K562 (cell line): ENCODE data around the gene TMEM147. TPM values are rescaled to one million over a fixed set of nuclear protein-coding genes. Genes with fewer than 3 reads are reported as not detected.

Source experiments
- ATAC-seq: fragments of 200-7000 bp; cut with Tn5 transposase; 3 replicates; pipeline ENCODE4 v1.9.1; 2020; ENCODE audit warnings: moderate library complexity
- BruUV-seq: library from RNA; stranded (reverse); fragments of 400-500 nt; replicated peaks from 2 replicates; lab custom pipeline; 2021; lab: Mats Ljungman, UMichigan
- CTCF ChIA-PET: fragments of 300-600 bp; formaldehyde crosslinking; extraction: SDS; loops from one replicate; lab custom pipeline; 2021; ENCODE audit warnings: low intra/inter-chr PET ratio; lab: Yijun Ruan, JAX
- POLR2A ChIA-PET: fragments of 300-600, 350-650 bp; sonication (Branson Sonifier 250); formaldehyde crosslinking; extraction: SDS; loops from one replicate; lab custom pipeline; 2021; ENCODE audit warnings: antibody characterized with exemption, inconsistent platforms; lab: Yijun Ruan, JAX
- DNase-seq, 4 experiments: peaks; one replicate each; pipeline versions ENCODE4 v3.0.0 to v3.0.0-alpha.2; 2011 to 2018; ENCODE audit warnings: low spot score in 3 of 4, mixed read lengths in 3 of 4; ENCODE audit errors: extremely low read depth in 1 of 4
- FAIRE-seq: peaks from 2 replicates; lab custom pipeline; 2011; peaks lifted over from hg19 to GRCh38; lab: Jason Lieb, UNC
- H2AFZ ChIP-seq: 2 replicates; pipeline ENCODE4 v1.6.0; 2011; ENCODE audit warnings: low read depth, low read length, control low read depth, inconsistent platforms
- H3K27ac ChIP-seq: fragments of 200-600 bp; 3 replicates; pipeline ENCODE4 v1.8.0; 2011; ENCODE audit warnings: low read depth, mild to moderate bottlenecking, control low read depth, inconsistent platforms, low read length, moderate library complexity, mixed read lengths; ENCODE audit errors: extremely low read depth
- H3K27me3 ChIP-seq, 2 experiments: fragments of 300-600 bp in 1 of 2; 2 replicates in 1 of 2; 3 replicates in 1 of 2; pipeline versions ENCODE4 v1.6.0 to v1.8.0; 2011; ENCODE audit warnings: inconsistent platforms in 2 of 2, low read length in 2 of 2, mild to moderate bottlenecking in 1 of 2, mixed read lengths in 1 of 2, moderate library complexity in 1 of 2; ENCODE audit not compliant: control insufficient read depth in 2 of 2, insufficient read depth in 2 of 2
- H3K36me3 ChIP-seq: fragments of 300-600 bp; 3 replicates; pipeline ENCODE4 v1.8.0; 2011; ENCODE audit warnings: mild to moderate bottlenecking, low read length, inconsistent platforms; ENCODE audit not compliant: control insufficient read depth, insufficient read depth
- H3K4me1 ChIP-seq, 2 experiments: fragments of 200-600 bp in 1 of 2; replicated peaks in 1 of 2; 2 replicates in 1 of 2; 3 replicates in 1 of 2; pipeline versions ENCODE4 v1.5.1 to v1.8.0; 2011; ENCODE audit warnings: inconsistent platforms in 2 of 2, low read length in 2 of 2, mild to moderate bottlenecking in 1 of 2, mixed read lengths in 1 of 2, moderate library complexity in 1 of 2; ENCODE audit not compliant: control insufficient read depth in 2 of 2, insufficient read depth in 2 of 2
- H3K4me2 ChIP-seq: 2 replicates; pipeline ENCODE4 v1.6.1; 2011; ENCODE audit warnings: low read length, control low read depth, inconsistent platforms, mixed read lengths; ENCODE audit not compliant: insufficient read depth
- H3K4me3 ChIP-seq: fragments of 200-600 bp; sonication (generic), shearing (Covaris generic); 2 replicates; pipeline ENCODE4 v1.5.1; 2016; ENCODE audit warnings: control low read depth, inconsistent platforms
- H3K79me2 ChIP-seq: fragments of 200-600 bp; 3 replicates; pipeline ENCODE4 v1.8.0; 2011; ENCODE audit warnings: low read length, inconsistent platforms; ENCODE audit not compliant: control insufficient read depth, insufficient read depth
- H3K9ac ChIP-seq, 2 experiments: 2 replicates each; pipeline versions ENCODE4 v1.6.0 to v1.6.1; 2011; ENCODE audit warnings: low read depth in 2 of 2, low read length in 2 of 2, control low read depth in 1 of 2, inconsistent platforms in 1 of 2, mild to moderate bottlenecking in 1 of 2, mixed read lengths in 1 of 2; ENCODE audit not compliant: insufficient read depth in 1 of 2
- H3K9me1 ChIP-seq: one replicate; pipeline ENCODE4 v1.6.0; 2011; ENCODE audit warnings: inconsistent platforms, mild to moderate bottlenecking, low read length, moderate library complexity; ENCODE audit not compliant: control insufficient read depth, insufficient read depth
- H3K9me3 ChIP-seq: replicated peaks from 2 replicates; pipeline ENCODE4 v1.5.1; 2011; ENCODE audit warnings: low read depth, low read length, inconsistent platforms; ENCODE audit not compliant: control insufficient read depth, insufficient read depth
- H4K20me1 ChIP-seq: replicated peaks from 2 replicates; pipeline ENCODE4 v1.6.1; 2011; ENCODE audit warnings: low read length, inconsistent platforms, mixed read lengths; ENCODE audit not compliant: control insufficient read depth, insufficient read depth
- ILK ChIP-seq: fragments of 450-650 bp; IDR thresholded peaks from 2 replicates; pipeline ENCODE4 v1.6.1; 2016; ENCODE audit warnings: missing genetic modification characterization, low read depth, mild to moderate bottlenecking, missing compliant biosample characterization, moderate library complexity, borderline replicate concordance
- KLF16 ChIP-seq: IDR thresholded peaks from 2 replicates; pipeline ENCODE4 v1.6.1; 2016; ENCODE audit warnings: antibody characterized with exemption
- LARP7 ChIP-seq: fragments of 450-650 bp; IDR thresholded peaks from 2 replicates; pipeline ENCODE4 v1.6.1; 2016
- NELFE ChIP-seq: IDR thresholded peaks from 2 replicates; pipeline ENCODE4 v1.6.1; 2011; ENCODE audit warnings: mild to moderate bottlenecking; ENCODE audit not compliant: insufficient read depth, insufficient read length
- PCBP1 ChIP-seq: fragments of 200-400 bp; formaldehyde crosslinking; IDR thresholded peaks from 2 replicates; pipeline ENCODE4 v1.6.1; 2018; ENCODE audit warnings: mild to moderate bottlenecking, low read depth, low read length; ENCODE audit not compliant: poor library complexity, severe bottlenecking
- ZC3H8 ChIP-seq: fragments of 450-650 bp; IDR thresholded peaks from 2 replicates; pipeline ENCODE4 v1.6.1; 2017
- ZFP36 ChIP-seq: fragments of 150-350 bp; IDR thresholded peaks from 2 replicates; pipeline ENCODE4 v1.6.1; 2018; ENCODE audit warnings: low read length, low read depth; ENCODE audit not compliant: partially characterized antibody
- WGBS: fragments of 100-300 bp; shearing (Covaris generic); methylation state at CpG from one replicate; pipeline ENCODE4 v1.1.6; 2016; ENCODE audit warnings: low coverage, mixed read lengths; ENCODE audit not compliant: insufficient coverage; ENCODE audit errors: missing lambda C conversion rate; 5-methylcytosine and 5-hydroxymethylcytosine counted together
- in situ Hi-C: fragments of 300-500 bp; cut with MboI; formaldehyde crosslinking; loops from 4 replicates; pipeline ENCODE4 v1.15.0; 2018; ENCODE audit warnings: inconsistent platforms, mixed read lengths
- intact Hi-C: fragments of 100-400 bp; cut with micrococcal nuclease; formaldehyde crosslinking; loops from 2 replicates; pipeline ENCODE4 v1.14.2; 2022
- polyA plus RNA-seq, 8 experiments: library from polyadenylated mRNA; depleted of rRNA in 4 of 8; stranded (reverse) in 5 of 8; unstranded in 3 of 8; fragments of >200 nt; fragmentation: Nextera tagmentation in 2 of 8; fragmentation: Illumina TruSeq in 1 of 8; extraction: Ambion mirVana in 2 of 8; extraction: Trizol in 1 of 8; gene quantifications; 2 replicates each; pipeline versions ENCODE4 v1.2.1 to v1.2.3, GENCODE V29; 2011 to 2014; ENCODE audit warnings: inconsistent platforms in 1 of 8, missing spikeins in 1 of 8
- total RNA-seq, 7 experiments: library from RNA; depleted of rRNA in 6 of 7; stranded (reverse); fragments of >200 nt in 6 of 7; fragmentation: Illumina TruSeq in 2 of 7; extraction: Trizol in 2 of 7; gene quantifications; 2 replicates each; pipeline versions ENCODE4 v1.2.1 to v1.2.3, GENCODE V29; 2011 to 2021; ENCODE audit warnings: low replicate concordance in 1 of 7
- TF ChIP-seq, protein P1 (sequence below): sonication (generic); formaldehyde crosslinking; IDR thresholded peaks from 2 replicates; pipeline ENCODE4 v1.8.1; 2022; ENCODE audit warnings: missing genetic modification reagents
- TF ChIP-seq, protein P2 (sequence below): sonication (generic); formaldehyde crosslinking; IDR thresholded peaks from 2 replicates; pipeline ENCODE4 v1.8.1; 2023; ENCODE audit warnings: mild to moderate bottlenecking, missing genetic modification reagents
- TF ChIP-seq, protein P3 (sequence below): fragments of 250-450 bp; sonication (Bioruptor Pico); IDR thresholded peaks from 2 replicates; pipeline ENCODE4 v1.5.0; 2022; ENCODE audit warnings: mild to moderate bottlenecking
- TF ChIP-seq, protein P4 (sequence below): sonication (generic); formaldehyde crosslinking; IDR thresholded peaks from 2 replicates; pipeline ENCODE4 v1.8.0; 2023; ENCODE audit warnings: mild to moderate bottlenecking, missing genetic modification reagents

The TMEM147 gene
- total and polyA plus RNA-seq, 9 of the 15 experiments (the other 6 are each of a cell fraction or from before 2014, with no cell fraction given) = 73.8 to 194 (median 142) TPM

DNA sequence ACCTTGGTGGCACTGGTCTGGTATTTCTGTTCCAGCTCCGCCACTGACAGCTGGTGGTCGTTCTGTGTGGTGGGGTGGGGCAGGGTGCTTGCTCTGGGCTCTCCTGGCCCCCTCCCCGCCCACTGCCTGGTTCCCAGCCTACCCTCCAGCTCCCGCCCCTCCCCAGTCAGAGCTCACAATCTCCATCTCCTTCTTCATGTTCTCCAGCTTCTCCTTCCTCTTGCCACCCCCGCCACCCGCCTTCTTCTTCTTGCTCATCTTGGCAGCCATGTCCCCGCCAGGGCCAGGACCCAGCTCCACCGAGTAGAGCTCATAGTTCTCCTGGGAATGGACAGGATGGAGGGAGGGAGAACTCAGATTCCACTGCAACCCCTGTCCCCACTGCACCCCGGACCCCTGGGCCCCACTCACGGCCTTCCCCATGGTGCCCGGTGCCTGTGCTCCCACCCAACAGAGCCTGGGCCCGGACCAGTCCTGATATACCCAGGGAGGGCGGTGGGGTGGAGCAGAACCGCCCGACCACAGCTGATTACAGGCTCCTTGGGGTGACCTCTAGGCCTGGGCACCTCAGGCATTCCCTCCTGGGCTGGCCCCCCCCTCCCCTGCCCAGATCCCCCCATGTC, 17.9 kb downstream of the TMEM147 start, which contains the start of gene ATP4A:
TSS of gene ATP4A (minus strand) at position 452 of the 623 bp plus-strand sequence. CDS start at position 423, 29 bp downstream.
- Histone ChIP-seq H3K79me2 (no peaks in the 10 kb centered on the region), H3K4me2 (no peak within 1 kb of the TSS), H3K9me1 (peaks cover 3% of the 10 kb centered on the region), H3K27me3 (peaks cover 28 to 63% of the 10 kb centered on the region in 2 experiments; a peak in 4 of 5 replicates), H3K36me3 (no peaks in the 10 kb centered on the region), H4K20me1 (peaks cover 4% of the 10 kb centered on the region; the same call in 1 of the 2 replicates), H3K4me1 (peaks cover 0 to 21% of the 10 kb centered on the region in 2 experiments; a peak in 2 of 5 replicates), H3K9ac (peak within 1 kb of the TSS in 1 of 2 experiments; percentile 35; a peak in 2 of 4 replicates), H3K4me3 (no peak within 1 kb of the TSS), H3K27ac (no peak within 1 kb of the TSS), H2AFZ (no peak within 1 kb of the TSS), H3K9me3 (no peaks in the 10 kb centered on the region)
- no TSS peak for BruUV-seq
- ChIA-PET CTCF (no interaction called here), POLR2A (interaction anchor here (0.9 kb wide), 1 partner anchor 10 kb away, joined by 3 read pairs; no protein-coding TSS in a partner anchor)
- intact Hi-C loops = no loop called here
- WGBS = 0% methylated on average over 4 of the region's 15 CpGs
- in situ Hi-C loops = no loop called here
- ATAC-seq (no peak), FAIRE-seq (no peak), DNase-seq (no peak)
- TF ChIP-seq PCBP1 (no peak), NELFE (no peak), ZC3H8 (no peak), LARP7 (no peak), ILK (tag) (no peak), ZFP36 (no peak), KLF16 (no peak)
- TF ChIP-seq, protein P1, sequence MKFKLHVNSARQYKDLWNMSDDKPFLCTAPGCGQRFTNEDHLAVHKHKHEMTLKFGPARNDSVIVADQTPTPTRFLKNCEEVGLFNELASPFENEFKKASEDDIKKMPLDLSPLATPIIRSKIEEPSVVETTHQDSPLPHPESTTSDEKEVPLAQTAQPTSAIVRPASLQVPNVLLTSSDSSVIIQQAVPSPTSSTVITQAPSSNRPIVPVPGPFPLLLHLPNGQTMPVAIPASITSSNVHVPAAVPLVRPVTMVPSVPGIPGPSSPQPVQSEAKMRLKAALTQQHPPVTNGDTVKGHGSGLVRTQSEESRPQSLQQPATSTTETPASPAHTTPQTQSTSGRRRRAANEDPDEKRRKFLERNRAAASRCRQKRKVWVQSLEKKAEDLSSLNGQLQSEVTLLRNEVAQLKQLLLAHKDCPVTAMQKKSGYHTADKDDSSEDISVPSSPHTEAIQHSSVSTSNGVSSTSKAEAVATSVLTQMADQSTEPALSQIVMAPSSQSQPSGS (CRISPR knock-in tag) = no peak
- TF ChIP-seq, protein P2, sequence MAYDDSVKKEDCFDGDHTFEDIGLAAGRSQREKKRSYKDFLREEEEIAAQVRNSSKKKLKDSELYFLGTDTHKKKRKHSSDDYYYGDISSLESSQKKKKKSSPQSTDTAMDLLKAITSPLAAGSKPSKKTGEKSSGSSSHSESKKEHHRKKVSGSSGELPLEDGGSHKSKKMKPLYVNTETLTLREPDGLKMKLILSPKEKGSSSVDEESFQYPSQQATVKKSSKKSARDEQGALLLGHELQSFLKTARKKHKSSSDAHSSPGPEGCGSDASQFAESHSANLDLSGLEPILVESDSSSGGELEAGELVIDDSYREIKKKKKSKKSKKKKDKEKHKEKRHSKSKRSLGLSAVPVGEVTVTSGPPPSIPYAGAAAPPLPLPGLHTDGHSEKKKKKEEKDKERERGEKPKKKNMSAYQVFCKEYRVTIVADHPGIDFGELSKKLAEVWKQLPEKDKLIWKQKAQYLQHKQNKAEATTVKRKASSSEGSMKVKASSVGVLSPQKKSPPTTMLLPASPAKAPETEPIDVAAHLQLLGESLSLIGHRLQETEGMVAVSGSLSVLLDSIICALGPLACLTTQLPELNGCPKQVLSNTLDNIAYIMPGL (CRISPR knock-in tag) = no peak
- TF ChIP-seq, protein P3, sequence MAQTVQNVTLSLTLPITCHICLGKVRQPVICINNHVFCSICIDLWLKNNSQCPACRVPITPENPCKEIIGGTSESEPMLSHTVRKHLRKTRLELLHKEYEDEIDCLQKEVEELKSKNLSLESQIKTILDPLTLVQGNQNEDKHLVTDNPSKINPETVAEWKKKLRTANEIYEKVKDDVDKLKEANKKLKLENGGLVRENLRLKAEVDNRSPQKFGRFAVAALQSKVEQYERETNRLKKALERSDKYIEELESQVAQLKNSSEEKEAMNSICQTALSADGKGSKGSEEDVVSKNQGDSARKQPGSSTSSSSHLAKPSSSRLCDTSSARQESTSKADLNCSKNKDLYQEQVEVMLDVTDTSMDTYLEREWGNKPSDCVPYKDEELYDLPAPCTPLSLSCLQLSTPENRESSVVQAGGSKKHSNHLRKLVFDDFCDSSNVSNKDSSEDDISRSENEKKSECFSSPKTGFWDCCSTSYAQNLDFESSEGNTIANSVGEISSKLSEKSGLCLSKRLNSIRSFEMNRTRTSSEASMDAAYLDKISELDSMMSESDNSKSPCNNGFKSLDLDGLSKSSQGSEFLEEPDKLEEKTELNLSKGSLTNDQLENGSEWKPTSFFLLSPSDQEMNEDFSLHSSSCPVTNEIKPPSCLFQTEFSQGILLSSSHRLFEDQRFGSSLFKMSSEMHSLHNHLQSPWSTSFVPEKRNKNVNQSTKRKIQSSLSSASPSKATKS (CRISPR knock-in tag) = no peak
- TF ChIP-seq, protein P4, sequence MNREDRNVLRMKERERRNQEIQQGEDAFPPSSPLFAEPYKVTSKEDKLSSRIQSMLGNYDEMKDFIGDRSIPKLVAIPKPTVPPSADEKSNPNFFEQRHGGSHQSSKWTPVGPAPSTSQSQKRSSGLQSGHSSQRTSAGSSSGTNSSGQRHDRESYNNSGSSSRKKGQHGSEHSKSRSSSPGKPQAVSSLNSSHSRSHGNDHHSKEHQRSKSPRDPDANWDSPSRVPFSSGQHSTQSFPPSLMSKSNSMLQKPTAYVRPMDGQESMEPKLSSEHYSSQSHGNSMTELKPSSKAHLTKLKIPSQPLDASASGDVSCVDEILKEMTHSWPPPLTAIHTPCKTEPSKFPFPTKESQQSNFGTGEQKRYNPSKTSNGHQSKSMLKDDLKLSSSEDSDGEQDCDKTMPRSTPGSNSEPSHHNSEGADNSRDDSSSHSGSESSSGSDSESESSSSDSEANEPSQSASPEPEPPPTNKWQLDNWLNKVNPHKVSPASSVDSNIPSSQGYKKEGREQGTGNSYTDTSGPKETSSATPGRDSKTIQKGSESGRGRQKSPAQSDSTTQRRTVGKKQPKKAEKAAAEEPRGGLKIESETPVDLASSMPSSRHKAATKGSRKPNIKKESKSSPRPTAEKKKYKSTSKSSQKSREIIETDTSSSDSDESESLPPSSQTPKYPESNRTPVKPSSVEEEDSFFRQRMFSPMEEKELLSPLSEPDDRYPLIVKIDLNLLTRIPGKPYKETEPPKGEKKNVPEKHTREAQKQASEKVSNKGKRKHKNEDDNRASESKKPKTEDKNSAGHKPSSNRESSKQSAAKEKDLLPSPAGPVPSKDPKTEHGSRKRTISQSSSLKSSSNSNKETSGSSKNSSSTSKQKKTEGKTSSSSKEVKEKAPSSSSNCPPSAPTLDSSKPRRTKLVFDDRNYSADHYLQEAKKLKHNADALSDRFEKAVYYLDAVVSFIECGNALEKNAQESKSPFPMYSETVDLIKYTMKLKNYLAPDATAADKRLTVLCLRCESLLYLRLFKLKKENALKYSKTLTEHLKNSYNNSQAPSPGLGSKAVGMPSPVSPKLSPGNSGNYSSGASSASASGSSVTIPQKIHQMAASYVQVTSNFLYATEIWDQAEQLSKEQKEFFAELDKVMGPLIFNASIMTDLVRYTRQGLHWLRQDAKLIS (CRISPR knock-in tag) = no peak
